ENCODE results near the gene DHX9. TPM values are rescaled to one million over a fixed set of nuclear protein-coding genes. Genes with fewer than 3 reads are reported as not detected.

DHX9 gene
- total and polyA plus RNA-seq, 9 of the 15 experiments (the other 6 are each of a cell fraction or from before 2014, with no cell fraction given), result 100 to 409 (median 294) TPM

GRCh38 chr1:182867861-182868260, 28.7 kb downstream of the DHX9 start (continued):
- no peak for TF ChIP-seq JUND (IDR thresholded peaks at IDR 0.05; ENCODE audit: borderline replicate concordance, low read depth, low read length)
- TF ChIP-seq JUND (tag; IDR thresholded peaks at IDR 0.05; ENCODE audit: borderline replicate concordance, low read depth, low read length), result no peak

DNA sequence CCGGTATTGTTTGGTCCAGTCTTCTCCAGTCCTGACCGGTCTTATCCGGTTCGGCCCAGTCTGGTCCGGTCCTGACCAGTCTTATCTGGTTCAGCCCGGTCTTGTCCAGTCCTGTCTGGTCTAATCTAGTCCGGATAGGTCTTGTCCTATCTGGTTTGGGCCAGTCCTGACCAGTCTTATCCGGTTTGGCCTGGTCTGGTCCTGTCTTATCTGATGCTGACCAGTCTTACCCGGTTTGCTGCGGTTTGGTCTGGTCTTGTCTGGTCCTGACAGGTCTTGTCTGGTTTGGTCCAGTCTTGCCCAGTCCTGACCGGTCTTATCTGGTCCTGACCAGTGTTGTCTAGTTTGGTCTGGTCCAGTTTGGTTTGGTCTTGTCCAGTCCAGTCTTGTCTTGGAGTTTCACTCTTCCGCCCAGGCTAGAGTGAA, 30.1 kb downstream of the DHX9 start:
- Histone ChIP-seq H2AFZ (ENCODE audit: low read depth, low read length) (no peak overlapping the region), H3K4me3 (no peak overlapping the region), H3K9ac (ENCODE audit: insufficient read depth in 1 of 2, low read depth in 2 of 2, low read length in 2 of 2) (peak overlapping the region in 1 of 2 experiments; percentile 17; a peak in 1 of 4 replicates), H3K36me3 (ENCODE audit: control insufficient read depth, insufficient read depth, low read length) (peaks cover 100% of the 10 kb centered on the region), H3K9me1 (ENCODE audit: control insufficient read depth, insufficient read depth, low read length) (no peaks in the 10 kb centered on the region), H4K20me1 (replicated peaks; ENCODE audit: control insufficient read depth, insufficient read depth, low read length) (no peaks in the 10 kb centered on the region), H3K79me2 (ENCODE audit: control insufficient read depth, insufficient read depth, low read length) (peaks cover 22% of the 10 kb centered on the region; the same call in 2 of the 3 replicates), H3K4me1 (replicated peaks in 1 of 2; ENCODE audit: control insufficient read depth in 2 of 2, insufficient read depth in 2 of 2, low read length in 2 of 2) (no peaks in the 10 kb centered on the region), H3K4me2 (ENCODE audit: insufficient read depth, low read length) (no peak overlapping the region), H3K9me3 (replicated peaks; ENCODE audit: control insufficient read depth, insufficient read depth, low read depth, low read length) (no peaks in the 10 kb centered on the region), H3K27me3 (ENCODE audit: control insufficient read depth in 2 of 2, insufficient read depth in 2 of 2, low read length in 2 of 2) (no peaks in the 10 kb centered on the region), H3K27ac (ENCODE audit: extremely low read depth, low read depth, low read length) (peak overlapping the region; percentile 79)
- intact Hi-C loops (cut with micrococcal nuclease), result no loop called here
- CTCF ChIA-PET (ENCODE audit: low intra/inter-chr PET ratio), result no interaction called here
- WGBS (ENCODE audit: insufficient coverage, low coverage, missing lambda C conversion rate), result 87% methylated on average over 12 of the region's 12 CpGs
- peak; percentile 26 to 43 (median 39) for DNase-seq (ENCODE audit: extremely low read depth in 1 of 4, low spot score in 3 of 4)
- in situ Hi-C loops (cut with MboI), result no loop called here
- FAIRE-seq, result no peak
- peak; percentile 44 for ATAC-seq
- POLR2A ChIA-PET, result interaction anchor here (1.2 to 1.6 kb wide), 2 partner anchors 16 to 29 kb away, joined by 3 to 4 read pairs; no protein-coding TSS in a partner anchor
- BruUV-seq (replicated peaks), result no TSS peak
- TF ChIP-seq EP300 (IDR thresholded peaks at IDR 0.05; ENCODE audit: low read length) (peak; percentile 35; the same call in 1 of the 2 replicates), NR1H2 (CRISPR knock-in tag; IDR thresholded peaks at IDR 0.05) (no peak), NFIX (CRISPR knock-in tag; IDR thresholded peaks at IDR 0.05; ENCODE audit: low read depth) (no peak), TEAD4 (IDR thresholded peaks at IDR 0.05; ENCODE audit: low read length) (peak; percentile 55), TEAD4 (CRISPR knock-in tag; IDR thresholded peaks at IDR 0.05; ENCODE audit: borderline replicate concordance) (no peak), ZNF695 (CRISPR knock-in tag; IDR thresholded peaks at IDR 0.05) (no peak), ZBTB1 (CRISPR knock-in tag; IDR thresholded peaks at IDR 0.05; ENCODE audit: borderline replicate concordance, low read depth) (no peak), ZBTB12 (CRISPR knock-in tag; IDR thresholded peaks at IDR 0.05) (no peak), BCL6 (CRISPR knock-in tag; IDR thresholded peaks at IDR 0.05) (no peak), TAL1 (IDR thresholded peaks at IDR 0.05) (no peak), STAT5B (CRISPR knock-in tag; IDR thresholded peaks at IDR 0.05) (no peak), TCF7L2 (IDR thresholded peaks at IDR 0.05; ENCODE audit: low read depth, low read length) (no peak), PYGO2 (tag; IDR thresholded peaks at IDR 0.05) (0 out of 2 replicates have a peak, but pooled peaks have one; percentile 20), HSF4 (CRISPR knock-in tag; IDR thresholded peaks at IDR 0.05; ENCODE audit: borderline replicate concordance) (no peak), TSC22D4 (tag; IDR thresholded peaks at IDR 0.05) (no peak), RBM22 (IDR thresholded peaks at IDR 0.05; ENCODE audit: low read depth, low read length, poor library complexity, severe bottlenecking) (no peak), ZNF143 (CRISPR knock-in tag; IDR thresholded peaks at IDR 0.05) (no peak), ZNF77 (CRISPR knock-in tag; IDR thresholded peaks at IDR 0.05) (no peak)
- TF ChIP-seq, protein P1, sequence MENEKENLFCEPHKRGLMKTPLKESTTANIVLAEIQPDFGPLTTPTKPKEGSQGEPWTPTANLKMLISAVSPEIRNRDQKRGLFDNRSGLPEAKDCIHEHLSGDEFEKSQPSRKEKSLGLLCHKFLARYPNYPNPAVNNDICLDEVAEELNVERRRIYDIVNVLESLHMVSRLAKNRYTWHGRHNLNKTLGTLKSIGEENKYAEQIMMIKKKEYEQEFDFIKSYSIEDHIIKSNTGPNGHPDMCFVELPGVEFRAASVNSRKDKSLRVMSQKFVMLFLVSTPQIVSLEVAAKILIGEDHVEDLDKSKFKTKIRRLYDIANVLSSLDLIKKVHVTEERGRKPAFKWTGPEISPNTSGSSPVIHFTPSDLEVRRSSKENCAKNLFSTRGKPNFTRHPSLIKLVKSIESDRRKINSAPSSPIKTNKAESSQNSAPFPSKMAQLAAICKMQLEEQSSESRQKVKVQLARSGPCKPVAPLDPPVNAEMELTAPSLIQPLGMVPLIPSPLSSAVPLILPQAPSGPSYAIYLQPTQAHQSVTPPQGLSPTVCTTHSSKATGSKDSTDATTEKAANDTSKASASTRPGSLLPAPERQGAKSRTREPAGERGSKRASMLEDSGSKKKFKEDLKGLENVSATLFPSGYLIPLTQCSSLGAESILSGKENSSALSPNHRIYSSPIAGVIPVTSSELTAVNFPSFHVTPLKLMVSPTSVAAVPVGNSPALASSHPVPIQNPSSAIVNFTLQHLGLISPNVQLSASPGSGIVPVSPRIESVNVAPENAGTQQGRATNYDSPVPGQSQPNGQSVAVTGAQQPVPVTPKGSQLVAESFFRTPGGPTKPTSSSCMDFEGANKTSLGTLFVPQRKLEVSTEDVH (IDR thresholded peaks at IDR 0.05; ENCODE audit: low read depth, partially characterized antibody), result no peak

Data from K562 (cell line).